Measurements from ENCODE around the gene FARS2.

The FARS2 gene

GRCh38 chr6:5731435-5731834 lies 470.1 kb downstream of the FARS2 start:
- H3K4me3 ChIP-seq (ENCODE audit: low read depth, low read length), result no peak overlapping the region
- no peak for DNase-seq (ENCODE audit: low read depth)
- no peak for TF ChIP-seq MAX (IDR thresholded peaks at IDR 0.05; ENCODE audit: low read depth, low read length)
- TF ChIP-seq POLR2A (IDR thresholded peaks at IDR 0.05; ENCODE audit: extremely low read depth, insufficient read length), result no peak
- TF ChIP-seq CTCF (IDR thresholded peaks at IDR 0.05; ENCODE audit: low read depth, low read length), result no peak
- no peak for TF ChIP-seq MYC (IDR thresholded peaks at IDR 0.05; ENCODE audit: low read depth, low read length)

GRCh38 chr6:5732496-5732895 lies 471.2 kb downstream of the FARS2 start:
- no peak for DNase-seq (ENCODE audit: low read depth)
- TF ChIP-seq MYC (IDR thresholded peaks at IDR 0.05; ENCODE audit: low read depth, low read length) (no peak), MAX (IDR thresholded peaks at IDR 0.05; ENCODE audit: low read depth, low read length) (no peak), POLR2A (IDR thresholded peaks at IDR 0.05; ENCODE audit: extremely low read depth, insufficient read length) (no peak)
- no peak overlapping the region for H3K4me3 ChIP-seq (ENCODE audit: low read depth, low read length)

- H3K4me3 ChIP-seq (ENCODE audit: low read depth, low read length), result no peak overlapping the region
- peak; percentile 28 for DNase-seq (ENCODE audit: low read depth)
- TF ChIP-seq MYC (IDR thresholded peaks at IDR 0.05; ENCODE audit: low read depth, low read length), result no peak
- TF ChIP-seq POLR2A (IDR thresholded peaks at IDR 0.05; ENCODE audit: extremely low read depth, insufficient read length), result no peak
- TF ChIP-seq MAX (IDR thresholded peaks at IDR 0.05; ENCODE audit: low read depth, low read length), result no peak
- TF ChIP-seq CTCF (IDR thresholded peaks at IDR 0.05; ENCODE audit: low read depth, low read length), result no peak
Measured at GRCh38 chr6:5736016-5736738, 474.9 kb downstream of the FARS2 start.

GRCh38 chr6:5737460-5737859 lies 476.1 kb downstream of the FARS2 start:
- no peak for DNase-seq (ENCODE audit: low read depth)
- TF ChIP-seq POLR2A (IDR thresholded peaks at IDR 0.05; ENCODE audit: extremely low read depth, insufficient read length), result no peak
- no peak for TF ChIP-seq CTCF (IDR thresholded peaks at IDR 0.05; ENCODE audit: low read depth, low read length)
- TF ChIP-seq MAX (IDR thresholded peaks at IDR 0.05; ENCODE audit: low read depth, low read length), result no peak
- no peak for TF ChIP-seq MYC (IDR thresholded peaks at IDR 0.05; ENCODE audit: low read depth, low read length)
- no peak overlapping the region for H3K4me3 ChIP-seq (ENCODE audit: low read depth, low read length)

GRCh38 chr6:5738211-5738610 lies 476.9 kb downstream of the FARS2 start:
- no peak overlapping the region for H3K4me3 ChIP-seq (ENCODE audit: low read depth, low read length)
- DNase-seq (ENCODE audit: low read depth), result no peak
- no peak for TF ChIP-seq POLR2A (IDR thresholded peaks at IDR 0.05; ENCODE audit: extremely low read depth, insufficient read length)
- no peak for TF ChIP-seq CTCF (IDR thresholded peaks at IDR 0.05; ENCODE audit: low read depth, low read length)

GRCh38 chr6:5744497-5744896 lies 483.2 kb downstream of the FARS2 start:
- TF ChIP-seq MAX (IDR thresholded peaks at IDR 0.05; ENCODE audit: low read depth, low read length), result no peak
- no peak for TF ChIP-seq CTCF (IDR thresholded peaks at IDR 0.05; ENCODE audit: low read depth, low read length)
- TF ChIP-seq POLR2A (IDR thresholded peaks at IDR 0.05; ENCODE audit: extremely low read depth, insufficient read length), result no peak
- TF ChIP-seq MYC (IDR thresholded peaks at IDR 0.05; ENCODE audit: low read depth, low read length), result no peak
- no peak overlapping the region for H3K4me3 ChIP-seq (ENCODE audit: low read depth, low read length)
- DNase-seq (ENCODE audit: low read depth), result no peak

Measured in NB4 (cell line).